ENCODE data around the gene ZRANB3. TPM values are rescaled to one million over a fixed set of nuclear protein-coding genes. Genes with fewer than 3 reads are reported as not detected.

ZRANB3 gene
- total and polyA plus RNA-seq, 3 experiments from 2014 or later, result 2.5 to 10.3 (median 9.1) TPM

GRCh38 chr2:135175177-135175576 lies 355.8 kb downstream of the ZRANB3 start:
- Mint-ChIP-seq H3K36me3 (peaks cover 26 to 49% (median 38%) of the 10 kb centered on the region in 3 donors), H3K4me3 (no peak overlapping the region)
- POLR2A ChIA-PET, result no interaction called here

DNA sequence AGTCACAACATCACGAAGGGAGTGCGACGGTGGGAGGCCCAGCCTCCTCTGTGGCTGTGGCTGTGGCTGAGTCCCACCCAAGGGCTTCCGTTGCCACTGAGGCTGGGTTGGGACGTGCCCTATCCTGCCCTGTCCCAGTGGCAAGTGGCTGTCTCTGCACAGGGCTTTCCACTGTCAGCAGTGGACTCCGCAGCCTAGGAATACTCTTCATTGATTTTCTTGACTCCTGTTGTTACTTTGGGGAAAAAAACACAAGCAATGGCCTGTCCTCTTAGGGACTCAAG lies 356.3 kb downstream of the ZRANB3 start:
- peaks cover 26 to 53% (median 42%) of the 10 kb centered on the region in 3 donors for H3K36me3 Mint-ChIP-seq
- H3K4me3 Mint-ChIP-seq, result no peak overlapping the region
- no peaks in the 10 kb centered on the region for H3K27me3 ChIP-seq (ENCODE audit: insufficient read depth, low read length, poor library complexity, severe bottlenecking)
- CTCF ChIA-PET, result no interaction called here
- no peaks in the 10 kb centered on the region for H3K4me1 ChIP-seq (ENCODE audit: insufficient read depth, low read length)
- DNase-seq, result no peak
- no peaks in the 10 kb centered on the region for H3K27me3 Mint-ChIP-seq
- POLR2A ChIA-PET, result no interaction called here
- H3K9me3 ChIP-seq (ENCODE audit: low read length), result no peaks in the 10 kb centered on the region
- no peak overlapping the region for H3K27ac ChIP-seq (ENCODE audit: low read depth, low read length)
- no peaks in the 10 kb centered on the region for H3K36me3 ChIP-seq (ENCODE audit: insufficient read depth, low read length)
- no peak overlapping the region for H3K27ac Mint-ChIP-seq
- no peak overlapping the region for H3K4me3 ChIP-seq (ENCODE audit: low read length)
- H3K4me1 Mint-ChIP-seq, result peaks cover 2 to 14% (median 8%) of the 10 kb centered on the region in 3 donors
- H3K9me3 Mint-ChIP-seq, result peaks cover 0 to 10% (median 5%) of the 10 kb centered on the region in 5 donors

More at GRCh38 chr2:135175177-135175576, 355.8 kb downstream of the ZRANB3 start:
- H3K9me3 Mint-ChIP-seq, result peaks cover 0 to 10% (median 5%) of the 10 kb centered on the region in 5 donors
- H3K27ac Mint-ChIP-seq, result no peak overlapping the region
- Histone ChIP-seq H3K27me3 (ENCODE audit: insufficient read depth, low read length, poor library complexity, severe bottlenecking) (no peaks in the 10 kb centered on the region), H3K4me1 (ENCODE audit: insufficient read depth, low read length) (no peaks in the 10 kb centered on the region), H3K4me3 (ENCODE audit: low read length) (no peak overlapping the region), H3K27ac (ENCODE audit: low read depth, low read length) (no peak overlapping the region), H3K36me3 (ENCODE audit: insufficient read depth, low read length) (no peaks in the 10 kb centered on the region), H3K9me3 (ENCODE audit: low read length) (no peaks in the 10 kb centered on the region)
- DNase-seq, result no peak
- H3K4me1 Mint-ChIP-seq, result peaks cover 0 to 9% (median 4%) of the 10 kb centered on the region in 3 donors
- H3K27me3 Mint-ChIP-seq, result no peaks in the 10 kb centered on the region
- CTCF ChIA-PET, result no interaction called here

GRCh38 chr2:135174049-135174809 lies 356.8 kb downstream of the ZRANB3 start:
- Histone ChIP-seq H3K4me3 (ENCODE audit: low read length) (no peak overlapping the region), H3K36me3 (ENCODE audit: insufficient read depth, low read length) (peaks cover 1% of the 10 kb centered on the region), H3K27me3 (ENCODE audit: insufficient read depth, low read length, poor library complexity, severe bottlenecking) (no peaks in the 10 kb centered on the region), H3K27ac (ENCODE audit: low read depth, low read length) (no peak overlapping the region), H3K9me3 (ENCODE audit: low read length) (no peaks in the 10 kb centered on the region), H3K4me1 (ENCODE audit: insufficient read depth, low read length) (no peaks in the 10 kb centered on the region)
- Mint-ChIP-seq H3K27me3 (no peaks in the 10 kb centered on the region), H3K36me3 (peaks cover 29 to 56% (median 42%) of the 10 kb centered on the region in 3 donors), H3K27ac (no peak overlapping the region), H3K9me3 (peaks cover 0 to 10% (median 5%) of the 10 kb centered on the region in 5 donors), H3K4me1 (peaks cover 5 to 17% (median 14%) of the 10 kb centered on the region in 3 donors), H3K4me3 (no peak overlapping the region)
- ChIA-PET POLR2A (no interaction called here), CTCF (no interaction called here)
- no peak for DNase-seq

- Mint-ChIP-seq H3K9me3 (no peaks in the 10 kb centered on the region), H3K27ac (peak overlapping the region in 6 of 8 donors; percentile 14 to 88 (median 64)), H3K36me3 (peaks cover 23 to 60% (median 32%) of the 10 kb centered on the region in 3 donors), H3K4me1 (peaks cover 10 to 30% (median 25%) of the 10 kb centered on the region in 3 donors), H3K27me3 (no peaks in the 10 kb centered on the region), H3K4me3 (peak overlapping the region in 6 of 7 donors; percentile 65 to 84 (median 72))
- no peak for DNase-seq
- ChIA-PET CTCF (no interaction called here), POLR2A (no interaction called here)
- peaks cover 26% of the 10 kb centered on the region for H3K36me3 ChIP-seq (ENCODE audit: insufficient read depth, low read length)
- no peaks in the 10 kb centered on the region for H3K27me3 ChIP-seq (ENCODE audit: insufficient read depth, low read length, poor library complexity, severe bottlenecking)
- no peak overlapping the region for H3K27ac ChIP-seq (ENCODE audit: low read depth, low read length)
- H3K9me3 ChIP-seq (ENCODE audit: low read length), result no peaks in the 10 kb centered on the region
- H3K4me1 ChIP-seq (ENCODE audit: insufficient read depth, low read length), result no peaks in the 10 kb centered on the region
- no peak overlapping the region for H3K4me3 ChIP-seq (ENCODE audit: low read length)
Measured at GRCh38 chr2:135169900-135170753, 360.9 kb downstream of the ZRANB3 start.

- Mint-ChIP-seq H3K27me3 (no peaks in the 10 kb centered on the region), H3K36me3 (peaks cover 23 to 69% (median 33%) of the 10 kb centered on the region in 3 donors), H3K27ac (peak overlapping the region in 3 of 8 donors; percentile 17 to 68 (median 60)), H3K4me3 (peak overlapping the region in 1 of 7 donors; percentile 62), H3K4me1 (peaks cover 10 to 30% (median 25%) of the 10 kb centered on the region in 3 donors), H3K9me3 (no peaks in the 10 kb centered on the region)
- H3K4me1 ChIP-seq (ENCODE audit: insufficient read depth, low read length), result no peaks in the 10 kb centered on the region
- H3K27me3 ChIP-seq (ENCODE audit: insufficient read depth, low read length, poor library complexity, severe bottlenecking), result no peaks in the 10 kb centered on the region
- ChIA-PET CTCF (interaction anchor here (2.1 kb wide), 1 partner anchor 164 kb away, joined by 8 read pairs; no protein-coding TSS in a partner anchor), POLR2A (no interaction called here)
- no peak overlapping the region for H3K27ac ChIP-seq (ENCODE audit: low read depth, low read length)
- DNase-seq, result no peak
- H3K4me3 ChIP-seq (ENCODE audit: low read length), result no peak overlapping the region
- H3K9me3 ChIP-seq (ENCODE audit: low read length), result no peaks in the 10 kb centered on the region
- peaks cover 31% of the 10 kb centered on the region for H3K36me3 ChIP-seq (ENCODE audit: insufficient read depth, low read length)
Measured at GRCh38 chr2:135168204-135168856, 362.7 kb downstream of the ZRANB3 start.

- H3K4me3 ChIP-seq (ENCODE audit: low read length), result no peak overlapping the region
- CTCF ChIA-PET, result interaction anchor here (2.1 kb wide), 1 partner anchor 163 kb away, joined by 8 read pairs; no protein-coding TSS in a partner anchor
- no peak overlapping the region for H3K27ac ChIP-seq (ENCODE audit: low read depth, low read length)
- no peak overlapping the region for H3K4me3 Mint-ChIP-seq
- H3K4me1 Mint-ChIP-seq, result peaks cover 10 to 35% (median 30%) of the 10 kb centered on the region in 3 donors
- no peaks in the 10 kb centered on the region for H3K9me3 Mint-ChIP-seq
- peak overlapping the region in 1 of 8 donors; percentile 10 for H3K27ac Mint-ChIP-seq
- POLR2A ChIA-PET, result interaction anchor here (0.7 kb wide), 1 partner anchor 241 kb away, joined by 4 read pairs; no protein-coding TSS in a partner anchor
- no peaks in the 10 kb centered on the region for H3K27me3 Mint-ChIP-seq
- H3K4me1 ChIP-seq (ENCODE audit: insufficient read depth, low read length), result no peaks in the 10 kb centered on the region
- H3K9me3 ChIP-seq (ENCODE audit: low read length), result no peaks in the 10 kb centered on the region
- peaks cover 22 to 74% (median 23%) of the 10 kb centered on the region in 3 donors for H3K36me3 Mint-ChIP-seq
- no peak for DNase-seq
- no peaks in the 10 kb centered on the region for H3K27me3 ChIP-seq (ENCODE audit: insufficient read depth, low read length, poor library complexity, severe bottlenecking)
- peaks cover 34% of the 10 kb centered on the region for H3K36me3 ChIP-seq (ENCODE audit: insufficient read depth, low read length)
Measured at GRCh38 chr2:135167273-135167672, 363.7 kb downstream of the ZRANB3 start.

- H3K36me3 ChIP-seq (ENCODE audit: insufficient read depth, low read length), result peaks cover 37% of the 10 kb centered on the region
Measured at GRCh38 chr2:135164431-135164830, 366.6 kb downstream of the ZRANB3 start.

More at GRCh38 chr2:135164431-135164830, 366.6 kb downstream of the ZRANB3 start:
- CTCF ChIA-PET, result no interaction called here
- H3K4me1 ChIP-seq (ENCODE audit: insufficient read depth, low read length), result no peaks in the 10 kb centered on the region
- H3K27ac ChIP-seq (ENCODE audit: low read depth, low read length), result no peak overlapping the region
- H3K9me3 ChIP-seq (ENCODE audit: low read length), result no peaks in the 10 kb centered on the region
- H3K9me3 Mint-ChIP-seq, result no peaks in the 10 kb centered on the region
- POLR2A ChIA-PET, result no interaction called here
- peaks cover 12 to 71% (median 17%) of the 10 kb centered on the region in 3 donors for H3K36me3 Mint-ChIP-seq
- H3K27ac Mint-ChIP-seq, result no peak overlapping the region
- no peak overlapping the region for H3K4me3 Mint-ChIP-seq
- no peak overlapping the region for H3K4me3 ChIP-seq (ENCODE audit: low read length)
- DNase-seq, result no peak
- peaks cover 6 to 27% (median 14%) of the 10 kb centered on the region in 3 donors for H3K4me1 Mint-ChIP-seq
- H3K27me3 ChIP-seq (ENCODE audit: insufficient read depth, low read length, poor library complexity, severe bottlenecking), result no peaks in the 10 kb centered on the region
- no peaks in the 10 kb centered on the region for H3K27me3 Mint-ChIP-seq

All from CD8-positive, alpha-beta memory T cell (primary cell).